HEK293T (cell line): ENCODE measurements around the gene TRERF1.
"Not testable (repeated sequence)": the region's sequence is repeated elsewhere in the genome, so short reads cannot be mapped to it uniquely, and the experiment has no call there.

Source experiments
- CTCF ChIA-PET: fragments of 350-600 bp; formaldehyde crosslinking; extraction: SDS; loops from one replicate; lab custom pipeline; 2021; ENCODE audit warnings: antibody characterized with exemption, inconsistent platforms; lab: Yijun Ruan, JAX
- POLR2A ChIA-PET: fragments of 350-600 bp; formaldehyde crosslinking; extraction: SDS; loops from one replicate; lab custom pipeline; 2020; ENCODE audit warnings: antibody characterized with exemption, inconsistent platforms; lab: Yijun Ruan, JAX
- DNase-seq: peaks from one replicate; pipeline ENCODE4 v3.0.0; 2012; ENCODE audit warnings: mixed read lengths; ENCODE audit errors: extremely low spot score
- ARNT ChIP-seq: fragments of 450-650 bp; IDR thresholded peaks from 2 replicates; pipeline ENCODE4 v1.6.1; 2017; ENCODE audit warnings: mild to moderate bottlenecking
- BHLHE40 ChIP-seq: fragments of 450-650 bp; IDR thresholded peaks from 2 replicates; pipeline ENCODE4 v1.6.1; 2016; ENCODE audit warnings: mild to moderate bottlenecking, moderate library complexity, borderline replicate concordance
- CTBP1 ChIP-seq: fragments of 450-650 bp; IDR thresholded peaks from 2 replicates; pipeline ENCODE4 v1.6.1; 2016; ENCODE audit warnings: borderline replicate concordance
- ELF4 ChIP-seq: fragments of 450-650 bp; IDR thresholded peaks from 2 replicates; pipeline ENCODE4 v1.6.1; 2017; ENCODE audit warnings: antibody characterized with exemption
- FOXA1 ChIP-seq: fragments of 450-650 bp; IDR thresholded peaks from 2 replicates; pipeline ENCODE4 v1.6.1; 2016; ENCODE audit warnings: mild to moderate bottlenecking
- FOXK2 ChIP-seq: fragments of 450-650 bp; IDR thresholded peaks from 2 replicates; pipeline ENCODE4 v1.6.1; 2016; ENCODE audit warnings: mild to moderate bottlenecking
- FOXM1 ChIP-seq: fragments of 450-650 bp; IDR thresholded peaks from 2 replicates; pipeline ENCODE4 v1.6.1; 2017; ENCODE audit warnings: mild to moderate bottlenecking, borderline replicate concordance
- HDGF ChIP-seq: fragments of 450-650 bp; IDR thresholded peaks from 2 replicates; pipeline ENCODE4 v1.6.1; 2017; ENCODE audit warnings: antibody characterized with exemption, borderline replicate concordance
- L3MBTL2 ChIP-seq: fragments of 450-650 bp; conservative IDR thresholded peaks from 2 replicates; pipeline ENCODE4 v1.6.1; 2016; ENCODE audit warnings: mild to moderate bottlenecking
- LEF1 ChIP-seq: fragments of 450-650 bp; IDR thresholded peaks from 2 replicates; pipeline ENCODE4 v1.6.1; 2017; ENCODE audit warnings: mild to moderate bottlenecking, borderline replicate concordance
- NFRKB ChIP-seq: fragments of 450-650 bp; IDR thresholded peaks from 2 replicates; pipeline ENCODE4 v1.6.1; 2016; ENCODE audit warnings: mild to moderate bottlenecking, moderate library complexity
- PKNOX1 ChIP-seq: fragments of 450-650 bp; IDR thresholded peaks from 2 replicates; pipeline ENCODE4 v1.6.1; 2016
- SP1 ChIP-seq: fragments of 450-650 bp; IDR thresholded peaks from 2 replicates; pipeline ENCODE4 v1.6.1; 2017
- SUZ12 ChIP-seq: fragments of 450-650 bp; IDR thresholded peaks from 2 replicates; pipeline ENCODE4 v1.6.1; 2016; ENCODE audit warnings: mild to moderate bottlenecking
- TARDBP ChIP-seq: fragments of 450-650 bp; IDR thresholded peaks from 2 replicates; pipeline ENCODE4 v1.6.1; 2016
- ZNF384 ChIP-seq: fragments of 450-650 bp; IDR thresholded peaks from 2 replicates; pipeline ENCODE4 v1.6.1; 2016

The TRERF1 gene

DNA sequence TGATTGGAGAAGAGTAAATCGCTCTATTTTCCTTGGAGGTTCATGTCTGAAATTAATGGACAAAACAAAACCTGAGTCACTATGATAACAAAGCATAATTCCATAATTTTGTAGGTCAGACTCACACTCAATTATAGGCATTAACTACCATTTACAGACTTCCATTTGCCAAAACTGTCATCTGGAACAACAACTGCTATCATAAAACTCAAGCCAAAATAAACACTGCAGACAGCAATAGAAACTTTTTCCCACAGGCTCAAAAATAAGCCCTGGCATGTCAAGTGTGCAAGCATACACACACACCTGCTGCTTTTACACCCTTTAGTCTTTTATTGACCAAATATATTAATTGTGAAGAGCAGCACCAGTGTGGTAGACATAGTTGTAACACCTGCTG is 241.2 kb downstream of the TRERF1 start:
- no peak for TF ChIP-seq LEF1
- TF ChIP-seq FOXM1: no peak
- TF ChIP-seq BHLHE40: no peak
- TF ChIP-seq FOXA1: no peak
- TF ChIP-seq ZNF384: no peak
- no peak for TF ChIP-seq PKNOX1
- no peak for TF ChIP-seq SP1
- TF ChIP-seq L3MBTL2: no peak
- no peak for TF ChIP-seq TARDBP
- TF ChIP-seq FOXK2: no peak
- TF ChIP-seq SUZ12: no peak
- TF ChIP-seq ELF4: no peak
- TF ChIP-seq HDGF: no peak
- TF ChIP-seq CTBP1: no peak
- TF ChIP-seq ARNT: no peak
- CTCF ChIA-PET: no interaction called here
- DNase-seq: no peak
- POLR2A ChIA-PET: no interaction called here

- POLR2A ChIA-PET, CTCF ChIA-PET, DNase-seq: not testable (repeated sequence)
Observed at GRCh38 chr6:42207559-42207958, 244.2 kb downstream of the TRERF1 start.

DNA sequence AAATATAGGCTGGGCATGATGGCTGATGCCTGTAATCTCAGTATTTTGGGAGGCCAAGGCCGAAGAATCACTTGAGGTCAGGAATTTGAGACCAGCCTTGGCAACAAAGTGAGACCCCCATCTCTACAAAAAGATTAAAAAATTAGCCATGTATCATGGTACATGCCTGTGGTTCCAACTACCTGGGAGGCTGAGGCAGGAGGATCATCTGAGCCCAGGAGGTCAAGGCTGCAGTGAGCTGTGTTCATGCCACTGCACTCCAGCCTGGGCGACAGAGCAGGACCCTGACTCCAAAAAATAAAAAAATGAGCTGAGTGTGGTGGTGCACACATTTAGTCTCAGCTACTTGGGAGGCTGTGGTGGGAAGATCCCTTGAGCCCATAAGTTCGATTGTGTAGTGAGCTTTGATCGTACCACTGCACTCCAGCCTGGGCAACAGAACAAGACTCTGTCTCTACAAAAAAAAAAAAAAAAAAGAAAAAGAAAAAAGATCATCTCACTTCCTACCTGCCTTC is 246.9 kb downstream of the TRERF1 start:
- no peak for DNase-seq
- CTCF ChIA-PET: interaction anchor here (1.0 kb wide), 1 partner anchor 10 kb away, joined by 5 read pairs; no protein-coding TSS in a partner anchor
- TF ChIP-seq FOXK2: no peak
- no peak for TF ChIP-seq SUZ12
- TF ChIP-seq ZNF384: no peak
- TF ChIP-seq CTBP1: no peak
- no peak for TF ChIP-seq SP1
- no peak for TF ChIP-seq FOXA1
- no peak for TF ChIP-seq PKNOX1
- TF ChIP-seq L3MBTL2: no peak
- no peak for TF ChIP-seq ELF4
- no peak for TF ChIP-seq HDGF
- no peak for TF ChIP-seq ARNT
- no peak for TF ChIP-seq BHLHE40
- TF ChIP-seq NFRKB: no peak
- POLR2A ChIA-PET: no interaction called here

DNA sequence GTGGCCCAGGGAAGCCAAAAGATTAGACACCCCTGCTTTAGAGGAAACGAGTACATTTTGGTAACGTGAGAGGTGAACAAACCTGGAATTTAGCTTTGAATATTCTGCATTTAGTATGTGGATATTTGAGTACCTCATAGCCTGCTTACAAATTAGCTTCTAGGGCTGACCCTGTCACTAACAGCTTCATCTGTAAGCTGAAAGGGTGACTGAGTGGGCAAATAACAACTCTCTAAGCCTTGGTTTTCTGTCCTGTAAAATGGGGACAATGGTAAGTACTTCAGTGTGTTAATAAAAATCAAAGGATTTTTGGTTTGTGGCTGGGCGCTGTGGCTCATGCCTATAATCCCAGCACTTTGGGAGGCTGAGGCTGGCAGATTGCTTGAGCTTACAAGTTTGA is 248.5 kb downstream of the TRERF1 start:
- no peak for DNase-seq
- CTCF ChIA-PET: interaction anchor here (0.6 to 1.5 kb wide), 3 partner anchors 10 to 129 kb away, joined by 3 to 5 read pairs (median 3); no protein-coding TSS in a partner anchor
- POLR2A ChIA-PET: interaction anchor here (0.9 to 1.5 kb wide), 2 partner anchors 12 to 14 kb away, joined by 3 to 4 read pairs; partner anchors contain the start of gene MRPS10
- TF ChIP-seq FOXA1 (no peak), FOXM1 (no peak), BHLHE40 (no peak), ARNT (no peak), TARDBP (no peak), HDGF (no peak), NFRKB (no peak), FOXK2 (no peak), PKNOX1 (no peak), SUZ12 (no peak), SP1 (no peak), CTBP1 (no peak), LEF1 (no peak), ZNF384 (no peak)

DNA sequence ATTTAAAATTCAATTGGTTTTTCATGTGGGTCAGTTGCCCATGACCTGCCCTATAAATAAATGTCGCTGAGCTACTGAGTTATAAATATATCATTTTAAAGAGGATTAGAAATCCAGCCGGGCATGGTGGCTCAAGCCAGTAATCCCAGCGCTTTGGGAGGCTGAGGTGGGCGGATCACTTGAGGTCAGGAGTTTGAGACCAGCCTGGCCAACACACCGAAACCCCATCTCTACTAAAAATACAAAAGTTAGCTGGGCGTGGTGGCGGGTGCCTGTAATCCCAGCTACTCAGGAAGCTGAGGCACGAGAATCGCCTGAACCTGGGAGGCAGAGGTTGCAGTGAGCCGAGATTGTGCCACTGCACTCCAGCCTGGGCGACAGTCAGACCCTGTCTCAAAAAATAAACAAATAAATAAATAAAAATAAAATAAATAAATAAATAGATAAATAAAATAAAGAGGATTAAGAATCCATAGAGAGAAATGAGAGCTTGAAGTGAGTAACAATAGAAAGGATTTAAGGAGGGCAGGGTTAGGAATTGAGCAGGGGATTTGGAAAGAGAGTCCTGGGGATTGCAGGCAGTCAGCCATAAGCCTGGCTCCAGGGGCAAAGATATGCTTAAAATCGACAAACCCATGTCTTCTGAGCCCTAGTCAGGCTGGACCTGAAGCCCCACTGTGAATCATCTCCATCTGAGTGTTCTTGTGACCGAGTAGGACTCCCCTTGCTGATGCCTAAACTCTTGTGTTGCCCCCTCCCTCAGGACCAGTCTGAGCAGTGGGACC is 249.4 kb downstream of the TRERF1 start:
- ChIA-PET CTCF (interaction anchor here (0.7 to 1.5 kb wide), 2 partner anchors 10 to 12 kb away, joined by 3 to 5 read pairs; no protein-coding TSS in a partner anchor), POLR2A (interaction anchor here (0.9 to 1.5 kb wide), 2 partner anchors 12 to 15 kb away, joined by 3 to 4 read pairs; partner anchors contain the start of gene MRPS10)
- DNase-seq: not testable (repeated sequence)

DNA sequence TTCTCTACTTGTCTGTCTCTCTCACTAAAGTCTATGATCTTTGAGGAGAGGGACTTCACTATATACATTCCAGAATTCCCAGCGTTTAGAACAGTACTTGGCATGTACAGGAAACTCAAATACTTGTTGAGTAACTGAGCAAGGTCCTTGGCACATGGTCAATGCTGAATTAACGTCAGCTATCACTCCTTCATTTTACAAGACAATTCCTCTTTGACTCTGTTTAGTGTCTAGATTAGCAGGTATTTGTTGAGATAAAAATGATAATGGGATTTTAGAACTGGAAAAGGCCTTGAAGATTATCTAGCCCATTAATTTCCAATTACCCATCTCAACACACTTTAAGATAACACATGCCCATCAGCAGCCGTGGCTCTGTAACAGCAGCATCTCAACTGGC is 250.3 kb downstream of the TRERF1 start:
- CTCF ChIA-PET: no interaction called here

More for the DNA sequence above, 250.3 kb downstream of the TRERF1 start:
- DNase-seq: no peak
- POLR2A ChIA-PET: no interaction called here
- TF ChIP-seq FOXK2 (no peak), SUZ12 (no peak), BHLHE40 (no peak), NFRKB (no peak), TARDBP (no peak), CTBP1 (no peak), FOXM1 (no peak)
